Transverse colon (tissue), 4 donors: ENCODE data around the gene TXN2. TPM values are rescaled to one million over a fixed set of nuclear protein-coding genes. Genes with fewer than 3 reads are reported as not detected.
A peak's percentile ranks its signal among the peaks of the same experiment; 100 is the strongest.
"Not testable (repeated sequence)": the region's sequence is repeated elsewhere in the genome, so short reads cannot be mapped to it uniquely, and the experiment has no call there.

Experiments
- DNase-seq: peaks from one replicate; pipeline ENCODE4 v3.0.0-alpha.2; 2019
- H3K27ac ChIP-seq, 4 donors: fragments of 200-600 bp; sonication (generic); 2 replicates each; pipeline ENCODE4 v1.5.1; 2016 to 2018; ENCODE audit warnings: inconsistent platforms in 4 of 4
- H3K27me3 ChIP-seq: fragments of 200-600 bp; sonication (generic); 2 replicates; pipeline ENCODE4 v1.5.1; 2017; ENCODE audit warnings: inconsistent platforms
- H3K36me3 ChIP-seq, 4 donors: fragments of 200-600 bp; sonication (generic); 2 replicates each; pipeline ENCODE4 v1.5.1; 2017 to 2019; ENCODE audit warnings: inconsistent platforms in 4 of 4
- H3K4me1 ChIP-seq, 4 donors: fragments of 200-600 bp; sonication (generic); 2 replicates each; pipeline ENCODE4 v1.5.1; 2017 to 2020; ENCODE audit warnings: inconsistent platforms in 4 of 4
- H3K4me3 ChIP-seq, 4 donors: fragments of 200-600 bp; sonication (generic); 1 replicate in 1 of 4; 2 replicates in 3 of 4; pipeline versions ENCODE4 v1.5.1 to v1.6.1; 2017 to 2019; ENCODE audit warnings: inconsistent platforms in 4 of 4
- H3K9me3 ChIP-seq, 2 donors: fragments of 200-600 bp; sonication (generic); 2 replicates each; pipeline ENCODE4 v1.5.1; 2017 to 2019; ENCODE audit warnings: inconsistent platforms in 2 of 2
- CTCF ChIP-seq, 5 experiments: fragments of 200-600 bp in 3 of 5; fragments of 450-650 bp in 2 of 5; sonication (generic) in 3 of 5; IDR thresholded peaks; 1 replicate in 2 of 5; 2 replicates in 3 of 5; pipeline ENCODE4 v1.5.1; 2016 to 2017; ENCODE audit warnings: antibody characterized with exemption in 5 of 5, inconsistent platforms in 3 of 5, mild to moderate bottlenecking in 2 of 5, moderate library complexity in 1 of 5
- EP300 ChIP-seq: sonication (generic); formaldehyde crosslinking; IDR thresholded peaks from one replicate; pipeline ENCODE4 v1.6.1; 2017; ENCODE audit warnings: antibody characterized with exemption, low read depth
- POLR2A ChIP-seq: fragments of 450-650 bp; IDR thresholded peaks from one replicate; pipeline ENCODE4 v1.6.1; 2016; ENCODE audit warnings: antibody characterized with exemption, mild to moderate bottlenecking, moderate library complexity
- POLR2AphosphoS5 ChIP-seq, 3 donors: sonication (generic); formaldehyde crosslinking; IDR thresholded peaks; one replicate each; pipeline ENCODE4 v1.6.1; 2016; ENCODE audit warnings: antibody characterized with exemption in 3 of 3
- WGBS, 2 donors: methylation state at CpG; one replicate each; pipeline ENCODE4 v1.1.5; 2018; ENCODE audit warnings: low coverage in 1 of 2; 5-methylcytosine and 5-hydroxymethylcytosine counted together
- in situ Hi-C, 4 donors: fragments of 200-750 bp; cut with MboI; loops; one replicate each; pipeline versions ENCODE4 v1.15.0 to v1.15.1; 2017; ENCODE audit warnings: low sequenced_read_pairs in 3 of 4, low pct_ligation_motif_present in 1 of 4, low pct_unique_long_range_greater_than_20kb in 1 of 4
- intact Hi-C: fragments of 100-400 bp; cut with DNase I; formaldehyde crosslinking; loops from one replicate; pipeline ENCODE4 v1.15.1; 2023; ENCODE audit warnings: low total_unique reads
- total RNA-seq, 4 donors: library from RNA; depleted of rRNA; stranded (reverse); fragments of >200 nt; gene quantifications; one replicate each; pipeline ENCODE4 v1.1.0, GENCODE V29; 2016

TXN2 gene
- total RNA-seq, 4 donors from 2014 or later: 68.5 to 317 (median 93.3) TPM

DNA sequence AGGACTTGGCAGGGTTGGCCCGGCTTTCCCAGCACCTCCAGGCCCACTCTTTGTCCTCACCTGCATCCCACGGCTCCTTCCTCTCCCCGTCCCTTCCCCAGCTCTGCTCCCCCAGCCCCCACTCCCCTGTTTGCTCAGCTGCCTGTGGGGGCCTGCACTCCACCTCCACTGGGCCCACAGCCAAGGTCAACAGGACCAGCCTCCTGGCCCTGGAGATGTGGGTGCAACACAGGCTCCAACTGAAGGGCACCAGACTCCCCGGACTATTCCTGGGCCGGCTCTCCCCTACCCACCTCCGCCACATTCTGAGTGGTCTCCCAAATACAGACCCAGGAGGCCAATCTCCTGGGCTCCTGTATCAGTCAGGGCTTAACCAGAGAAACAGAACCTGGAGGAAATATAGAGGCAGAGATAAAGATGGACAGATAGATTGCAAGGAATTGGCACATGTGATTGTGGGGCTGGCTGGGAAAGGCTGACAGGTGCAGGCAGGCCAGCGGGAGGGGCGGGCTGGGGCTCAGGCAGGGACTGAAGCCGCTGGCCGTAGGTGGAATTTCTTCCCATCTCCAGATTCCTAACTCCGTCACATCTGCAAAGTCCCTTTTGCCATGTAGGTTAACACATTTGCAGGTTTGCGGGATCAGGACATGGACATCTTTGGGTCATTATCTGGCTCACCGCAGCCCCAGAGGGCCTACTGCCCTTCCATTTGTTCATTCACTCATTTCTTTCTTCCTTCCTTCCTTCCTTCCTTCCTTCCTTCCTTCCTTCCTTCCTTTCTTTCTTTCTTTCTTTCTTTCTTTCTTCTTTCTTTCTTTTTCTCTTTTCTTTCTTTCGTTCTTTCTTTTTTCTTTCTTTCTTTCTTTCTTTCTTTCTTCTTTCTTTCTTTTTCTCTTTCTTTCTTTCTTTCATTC lies 47.9 kb downstream of the TXN2 start:
- peak in 1 of 3 donors; percentile 16 for TF ChIP-seq POLR2AphosphoS5 (IDR thresholded peaks at IDR 0.05)
- TF ChIP-seq EP300: no peak
- no peaks in the 10 kb centered on the region for H3K27me3 ChIP-seq
- H3K4me3 ChIP-seq: no peak overlapping the region
- H3K9me3 ChIP-seq: no peaks in the 10 kb centered on the region
- 49 to 52% methylated on average over 8 to 14 of the region's 14 CpGs for WGBS, 2 donors
- DNase-seq: peak; percentile 70
- intact Hi-C loops: no loop called here
- H3K27ac ChIP-seq: peak overlapping the region; percentile 86 to 93 (median 88)
- in situ Hi-C loops: no loop called here
- no peaks in the 10 kb centered on the region for H3K36me3 ChIP-seq
- peaks cover 12 to 61% (median 44%) of the 10 kb centered on the region in 4 donors for H3K4me1 ChIP-seq

- Histone ChIP-seq H3K27ac (peak overlapping the region; percentile 86 to 93 (median 88)), H3K4me1 (peaks cover 12 to 53% (median 44%) of the 10 kb centered on the region in 4 donors), H3K27me3 (no peaks in the 10 kb centered on the region), H3K9me3 (no peaks in the 10 kb centered on the region), H3K4me3 (no peak overlapping the region), H3K36me3 (no peaks in the 10 kb centered on the region)
- no peak for TF ChIP-seq EP300
- 57 to 76% methylated on average over 8 to 15 of the region's 15 CpGs for WGBS, 2 donors
- in situ Hi-C loops: no loop called here
- DNase-seq: no peak
- intact Hi-C loops: no loop called here
These were observed 48.7 kb downstream of the TXN2 start for GRCh38 chr22:36432592-36433317.

DNA sequence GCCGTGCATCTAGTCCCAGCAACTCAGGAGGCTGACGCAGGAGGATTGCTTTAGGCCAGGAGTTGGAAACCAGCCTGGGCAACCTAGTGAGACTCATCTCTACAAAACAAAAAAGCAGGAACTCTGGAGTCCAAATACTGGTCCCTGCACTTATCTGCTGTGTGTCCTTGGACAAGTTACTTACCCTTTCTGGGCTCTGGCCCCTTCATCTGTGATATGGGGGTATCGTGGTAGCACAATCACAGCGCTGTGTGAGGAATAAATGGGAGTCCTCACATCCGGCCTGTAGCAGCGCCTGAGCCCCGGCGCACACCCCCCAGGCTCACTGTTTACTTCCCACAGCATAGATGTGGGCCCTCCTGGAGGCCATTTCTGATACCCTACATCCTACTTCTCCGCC lies 49.5 kb downstream of the TXN2 start:
- TF ChIP-seq POLR2AphosphoS5 (IDR thresholded peaks at IDR 0.05) (no peak), CTCF (IDR thresholded peaks at IDR 0.05) (no peak), POLR2A (no peak), EP300 (no peak)
- H3K36me3 ChIP-seq: no peaks in the 10 kb centered on the region
- no peak overlapping the region for H3K4me3 ChIP-seq
- no peaks in the 10 kb centered on the region for H3K9me3 ChIP-seq
- no peaks in the 10 kb centered on the region for H3K27me3 ChIP-seq
- in situ Hi-C loops (no loop called here), intact Hi-C loops (no loop called here)
- H3K27ac ChIP-seq: peak overlapping the region in 2 of 4 donors; percentile 89 to 93
- peaks cover 12 to 48% (median 42%) of the 10 kb centered on the region in 4 donors for H3K4me1 ChIP-seq
- 93 to 94% methylated on average over 3 to 9 of the region's 9 CpGs for WGBS, 2 donors
- no peak for DNase-seq

GRCh38 chr22:36430863-36431262 lies 50.6 kb downstream of the TXN2 start:
- TF ChIP-seq POLR2AphosphoS5 (IDR thresholded peaks at IDR 0.05) (no peak), EP300 (no peak), CTCF (IDR thresholded peaks at IDR 0.05) (no peak), POLR2A (no peak)
- Histone ChIP-seq H3K36me3 (no peaks in the 10 kb centered on the region), H3K27ac (no peak overlapping the region), H3K4me3 (no peak overlapping the region), H3K27me3 (no peaks in the 10 kb centered on the region), H3K9me3 (no peaks in the 10 kb centered on the region), H3K4me1 (peaks cover 9 to 45% (median 43%) of the 10 kb centered on the region in 4 donors)
- no peak for DNase-seq
- 83 to 88% methylated on average over 1 to 9 of the region's 9 CpGs for WGBS, 2 donors
- in situ Hi-C loops: no loop called here
- intact Hi-C loops: no loop called here

DNA sequence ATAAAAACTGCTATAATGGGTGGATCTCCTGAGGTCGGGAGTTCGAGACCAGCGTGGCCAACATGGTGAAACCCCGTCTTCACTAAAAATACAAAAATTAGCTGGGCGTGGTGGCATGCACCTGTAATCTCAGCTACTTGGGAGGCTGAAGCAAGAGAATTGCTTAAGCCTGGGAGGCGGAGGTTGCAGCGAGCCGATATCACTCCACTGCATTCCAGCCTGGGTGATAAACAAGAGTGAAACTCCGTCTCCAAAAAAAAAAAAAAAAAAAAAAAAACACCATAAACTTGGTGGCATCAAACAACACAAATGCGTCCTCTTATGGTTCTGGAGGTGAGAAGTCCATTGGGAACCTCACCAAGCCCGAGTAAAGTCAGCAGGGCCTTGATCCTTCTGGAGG lies 53.5 kb downstream of the TXN2 start:
- H3K27ac ChIP-seq, H3K36me3 ChIP-seq, H3K9me3 ChIP-seq, H3K27me3 ChIP-seq, in situ Hi-C loops, intact Hi-C loops, H3K4me3 ChIP-seq, DNase-seq: not testable (repeated sequence)
- H3K4me1 ChIP-seq: peaks cover 8 to 31% (median 18%) of the 10 kb centered on the region in 4 donors
- 78 to 92% methylated on average over 6 to 11 of the region's 11 CpGs for WGBS, 2 donors
